Measurements from ENCODE around the gene CR1L.
A peak's percentile ranks its signal among the peaks of the same experiment; 100 is the strongest.
"Not testable (repeated sequence)": the region's sequence is repeated elsewhere in the genome, so short reads cannot be mapped to it uniquely, and the experiment has no call there.

The CR1L gene

DNA sequence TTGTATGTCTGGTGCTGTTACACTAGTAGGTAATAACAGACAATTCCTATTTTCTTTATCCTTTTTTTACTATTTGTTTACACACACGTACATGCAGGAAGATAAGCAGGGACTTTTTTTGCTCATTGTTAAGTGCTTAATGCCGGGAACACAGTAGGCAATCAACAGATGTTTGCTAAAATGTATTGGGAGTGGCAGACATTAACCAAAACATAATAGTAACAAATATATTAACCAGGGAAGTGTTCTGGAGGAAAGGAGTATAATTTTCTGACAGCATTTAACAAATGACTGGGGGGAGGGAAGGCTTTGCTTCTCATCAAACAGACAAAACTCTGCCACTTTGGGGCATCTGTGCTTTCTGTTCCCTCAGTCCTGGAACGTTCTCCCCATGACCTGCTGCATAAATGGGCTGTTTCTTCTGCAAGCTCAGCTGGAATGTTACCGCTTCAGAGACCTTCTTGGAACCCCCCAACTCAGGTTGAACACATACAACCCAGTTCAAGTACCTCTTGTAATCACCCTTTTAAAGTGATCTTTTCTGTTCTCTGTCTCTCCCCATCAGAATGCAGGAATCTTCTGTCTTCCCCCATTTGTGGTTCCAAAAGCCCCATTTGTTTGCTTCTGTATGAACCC lies 2.1 kb downstream of the CR1L start:
- DNase-seq, result no peak

DNA sequence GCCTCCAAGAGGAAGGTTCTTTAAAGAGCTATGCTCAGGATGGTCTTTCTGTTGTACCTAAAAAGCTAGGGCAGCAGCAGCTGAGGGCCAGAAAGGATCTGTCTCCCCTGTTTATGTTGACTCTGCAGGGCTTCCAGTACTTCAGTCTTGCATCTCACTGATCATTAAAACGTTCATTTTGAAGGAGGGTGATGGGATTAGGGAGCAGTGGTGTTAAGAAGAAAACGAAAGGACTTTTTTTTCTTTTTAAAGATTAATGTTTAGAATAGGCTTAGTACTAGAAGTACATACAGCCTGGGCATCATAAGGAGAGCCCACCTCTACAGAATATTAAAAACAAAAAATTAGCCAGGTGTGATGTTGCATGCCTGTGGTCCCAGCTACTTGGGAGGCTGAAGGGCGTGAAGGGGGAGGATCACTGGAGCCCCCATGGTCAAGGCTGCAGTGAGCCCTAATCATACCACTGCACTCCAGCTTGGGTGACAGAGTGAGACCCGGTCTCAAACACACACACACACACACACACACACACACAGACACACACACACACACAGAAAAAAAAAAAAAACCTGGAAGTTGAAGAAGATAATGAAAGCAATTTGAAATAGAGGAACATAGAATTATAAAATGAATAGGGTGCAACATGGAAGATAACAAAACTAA lies 2.9 kb downstream of the CR1L start:
- DNase-seq, result no peak

DNA sequence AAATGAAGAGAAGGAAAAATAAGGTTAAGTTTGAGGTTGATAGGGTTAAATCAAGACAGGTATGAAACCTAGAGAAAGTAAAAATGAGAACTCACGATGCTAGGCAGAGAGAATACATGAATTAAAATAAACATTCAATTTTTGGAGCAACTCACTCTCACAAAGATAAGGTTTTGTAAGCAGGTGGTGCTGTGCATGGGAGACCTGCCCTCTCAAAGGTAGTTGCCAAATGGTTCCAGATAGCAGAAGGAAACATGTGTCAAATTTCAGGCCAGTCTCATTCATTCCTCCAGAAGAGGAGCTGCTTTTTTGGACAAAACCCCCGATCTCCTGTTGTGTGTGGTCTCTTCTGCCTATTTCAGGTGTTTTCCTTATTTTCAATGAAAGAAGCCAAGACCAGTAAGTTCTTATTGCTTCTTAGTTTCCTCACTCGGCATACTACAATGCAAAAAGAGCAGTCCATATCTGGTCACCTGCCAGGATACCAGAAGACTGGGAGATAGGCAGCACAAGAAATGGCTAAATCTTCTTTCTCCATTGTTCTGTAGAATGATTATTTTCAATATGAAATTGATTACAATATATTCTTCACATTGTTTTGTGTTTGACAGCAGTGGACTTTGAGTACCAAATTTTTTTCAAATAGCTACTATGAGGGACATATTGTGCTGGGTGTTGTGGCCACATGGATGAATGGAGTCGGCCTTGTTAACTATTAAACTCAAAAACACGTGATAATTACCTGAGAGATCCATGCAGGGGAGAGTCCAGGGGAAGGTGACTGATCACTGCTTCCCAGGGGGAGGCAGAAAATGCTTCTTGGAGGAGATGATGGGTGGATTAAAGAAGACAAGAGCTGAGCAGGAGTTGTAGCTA lies 3.6 kb downstream of the CR1L start:
- DNase-seq, result no peak

GRCh38 chr1:207649210-207649753 lies 4.3 kb downstream of the CR1L start:
- DNase-seq, result no peak

- DNase-seq, result no peak
Observed at GRCh38 chr1:207649865-207650580, 5.1 kb downstream of the CR1L start.

- DNase-seq, result no peak
Observed at GRCh38 chr1:207651583-207651982, 6.7 kb downstream of the CR1L start.

DNA sequence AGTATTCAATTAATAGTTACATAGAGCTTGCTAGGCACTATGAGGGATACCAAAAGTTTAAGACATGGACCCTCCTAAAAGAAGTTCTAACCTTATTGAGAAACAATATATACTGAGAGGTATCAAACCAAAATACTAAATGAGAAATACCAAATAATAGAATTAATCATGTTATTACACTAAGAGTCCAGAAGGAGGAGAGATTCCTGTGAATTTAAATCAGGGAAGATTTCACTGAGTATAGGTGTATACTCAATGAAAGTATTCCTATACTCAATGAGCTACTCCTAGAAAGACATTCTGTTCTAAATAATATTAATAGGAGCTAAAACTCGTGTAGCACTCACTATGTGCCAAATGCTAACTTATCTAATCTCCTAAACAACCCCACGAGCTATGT lies 9.4 kb downstream of the CR1L start:
- no peak for DNase-seq

- no peak for DNase-seq
Observed at GRCh38 chr1:207658408-207658807, 13.5 kb downstream of the CR1L start.

GRCh38 chr1:207658904-207659485 lies 14.1 kb downstream of the CR1L start:
- no peak for DNase-seq

GRCh38 chr1:207659545-207660153 lies 14.7 kb downstream of the CR1L start:
- no peak for DNase-seq

DNA sequence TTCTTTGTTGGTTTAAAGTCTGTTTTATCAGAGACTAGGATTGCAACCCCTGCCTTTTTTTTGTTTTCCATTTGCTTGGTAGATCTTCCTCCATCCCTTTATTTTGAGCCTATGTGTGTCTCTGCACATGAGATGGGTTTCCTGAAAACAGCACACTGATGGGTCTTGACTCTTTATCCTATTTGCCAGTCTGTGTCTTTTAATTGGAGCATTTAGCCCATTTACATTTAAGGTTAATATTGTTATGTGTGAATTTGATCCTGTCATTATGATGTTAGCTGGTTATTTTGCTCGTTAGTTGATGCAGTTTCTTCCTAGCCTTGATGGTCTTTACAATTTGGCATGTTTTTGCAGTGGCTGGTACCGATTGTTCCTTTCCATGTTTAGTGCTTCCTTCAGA lies 16.5 kb downstream of the CR1L start:
- not testable (repeated sequence) for DNase-seq

- DNase-seq, result no peak
Observed at GRCh38 chr1:207666342-207666741, 21.4 kb downstream of the CR1L start.

- DNase-seq, result no peak
Observed at GRCh38 chr1:207669528-207670009, 24.6 kb downstream of the CR1L start.

DNA sequence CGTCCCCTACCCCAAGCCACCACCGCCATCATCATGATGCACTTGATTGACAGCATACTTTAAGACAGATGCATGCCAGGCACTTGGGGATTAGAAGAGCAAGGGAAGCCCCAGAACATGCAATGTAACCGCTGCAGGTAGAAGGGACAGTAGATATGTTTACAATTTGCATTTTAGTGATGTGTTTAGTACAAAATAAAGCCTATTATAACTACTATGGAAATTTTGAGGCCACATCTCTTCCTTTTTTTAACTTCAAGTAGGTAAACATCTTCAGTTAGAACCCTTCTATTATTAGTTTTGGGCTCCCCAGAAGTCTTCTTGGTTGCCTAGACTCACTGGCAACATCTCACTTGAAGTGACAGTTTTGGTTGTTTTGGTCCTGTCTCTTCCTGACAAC lies 25.3 kb downstream of the CR1L start:
- DNase-seq, result no peak

GRCh38 chr1:207670997-207671396 lies 26.1 kb downstream of the CR1L start:
- DNase-seq, result no peak

- DNase-seq, result peak; percentile 40
Observed at GRCh38 chr1:207672522-207673130, 27.7 kb downstream of the CR1L start.

- no peak for DNase-seq
Observed at GRCh38 chr1:207673399-207673798, 28.5 kb downstream of the CR1L start.

GRCh38 chr1:207676153-207676552 lies 31.2 kb downstream of the CR1L start:
- no peak for DNase-seq

DNA sequence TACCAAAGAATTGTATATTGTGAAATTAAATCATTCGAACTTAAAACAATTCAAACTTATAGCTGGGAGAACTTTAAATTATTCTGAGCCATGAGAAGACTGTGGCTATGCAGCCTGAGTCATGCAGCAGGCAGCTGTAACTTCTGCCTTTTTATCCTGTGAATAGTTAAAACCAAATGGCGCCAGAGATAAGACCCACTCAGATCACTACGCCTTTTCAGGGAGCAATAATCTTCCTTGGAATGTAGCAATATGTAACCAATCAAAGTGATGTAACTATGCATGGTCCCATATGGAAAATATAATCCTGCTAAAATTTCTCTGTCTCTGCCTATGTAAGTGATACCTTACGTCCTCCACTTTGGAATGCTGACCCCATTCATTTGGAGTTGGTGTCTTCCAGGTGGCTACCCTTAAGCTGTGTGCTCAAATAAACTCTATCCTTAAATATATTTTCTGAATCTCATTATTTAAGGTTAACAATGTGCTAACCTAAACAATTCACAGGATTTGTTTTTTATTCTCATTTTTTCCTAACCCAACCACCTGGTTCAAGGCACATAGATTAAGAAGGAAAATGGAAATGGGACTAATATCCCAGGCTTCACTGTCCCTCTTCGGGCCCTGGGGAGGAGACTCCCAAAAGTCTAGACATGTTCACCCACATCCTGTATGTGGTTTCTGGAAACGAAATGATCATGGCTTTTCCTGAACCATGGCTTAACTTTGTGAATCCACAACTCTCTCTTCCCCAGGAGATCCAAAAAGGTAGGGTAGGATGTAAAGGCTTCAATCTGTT lies 35.9 kb downstream of the CR1L start:
- DNase-seq, result peak; percentile 23

DNA sequence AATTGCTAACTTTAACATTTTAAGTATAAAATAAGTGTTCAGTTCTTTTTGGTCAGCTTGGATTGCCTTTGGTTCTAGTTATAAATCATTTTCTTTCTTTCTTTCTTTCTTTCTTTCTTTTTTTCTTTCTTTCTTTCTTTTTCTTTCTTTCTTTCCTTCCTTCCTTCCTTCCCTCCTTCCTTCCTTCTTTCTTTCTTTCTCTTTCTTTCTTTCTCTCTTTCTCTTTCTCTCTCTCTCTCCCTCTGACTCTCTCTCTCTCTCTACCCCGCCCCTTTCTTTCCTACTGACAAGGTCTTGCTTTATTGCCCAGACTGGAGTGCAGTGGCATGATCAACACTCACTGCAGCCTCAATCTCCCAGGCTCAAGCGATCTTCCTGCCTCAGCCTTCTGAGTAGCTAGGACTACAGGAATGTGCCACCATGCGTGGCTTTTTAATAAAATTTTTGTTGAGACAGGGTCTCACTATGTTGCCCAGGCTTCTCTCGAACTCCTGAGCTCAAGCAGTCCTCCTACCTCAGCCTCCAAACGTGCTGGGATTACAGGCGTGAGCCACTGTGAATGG lies 38.0 kb downstream of the CR1L start:
- DNase-seq, result not testable (repeated sequence)

Data from amniotic stem cell (primary cell).